H9 (cell line): ENCODE data around the gene DPM1. TPM values are rescaled to one million over a fixed set of nuclear protein-coding genes. Genes with fewer than 3 reads are reported as not detected.

ENCODE experiments used
- DNase-seq: peaks from one replicate; pipeline ENCODE4 v3.0.0-alpha.2; 2017
- H2AFZ ChIP-seq: one replicate; pipeline ENCODE4 v1.6.1; 2013; ENCODE audit warnings: mild to moderate bottlenecking, low read length, control low read depth, moderate library complexity
- H2AK5ac ChIP-seq: 2 replicates; pipeline ENCODE4 v1.6.1; 2013; ENCODE audit warnings: low read length, control low read depth, mixed read lengths; ENCODE audit not compliant: insufficient read length
- H2BK120ac ChIP-seq: one replicate; pipeline ENCODE4 v1.6.1; 2013; ENCODE audit warnings: low read depth, mild to moderate bottlenecking, low read length, control low read depth, inconsistent platforms; ENCODE audit not compliant: poor library complexity, severe bottlenecking
- H2BK12ac ChIP-seq: 2 replicates; pipeline ENCODE4 v1.6.1; 2013; ENCODE audit warnings: low read length, control low read depth, mixed read lengths, low read depth; ENCODE audit not compliant: insufficient read length
- H2BK15ac ChIP-seq: 2 replicates; pipeline ENCODE4 v1.6.1; 2013; ENCODE audit warnings: low read depth, low read length, control low read depth
- H2BK20ac ChIP-seq: one replicate; pipeline ENCODE4 v1.6.1; 2013; ENCODE audit warnings: low read depth, mild to moderate bottlenecking, low read length, control low read depth, inconsistent platforms; ENCODE audit not compliant: poor library complexity, severe bottlenecking
- H2BK5ac ChIP-seq: 2 replicates; pipeline ENCODE4 v1.6.1; 2013; ENCODE audit warnings: low read length, control low read depth, mixed read lengths; ENCODE audit not compliant: insufficient read length
- H3K14ac ChIP-seq: 2 replicates; pipeline ENCODE4 v1.6.1; 2013; ENCODE audit warnings: low read length, control low read depth; ENCODE audit not compliant: insufficient read depth
- H3K18ac ChIP-seq: 2 replicates; pipeline ENCODE4 v1.6.1; 2013; ENCODE audit warnings: low read depth, mild to moderate bottlenecking, mixed read lengths, low read length, control low read depth; ENCODE audit not compliant: insufficient read length
- H3K23ac ChIP-seq: 2 replicates; pipeline ENCODE4 v1.6.1; 2013; ENCODE audit warnings: low read length, control low read depth, mixed read lengths, low read depth; ENCODE audit not compliant: insufficient read length
- H3K23me2 ChIP-seq: 2 replicates; pipeline ENCODE4 v1.6.1; 2013; ENCODE audit warnings: low read depth, mild to moderate bottlenecking, mixed read lengths, low read length, control low read depth; ENCODE audit not compliant: insufficient read length, poor library complexity, severe bottlenecking
- H3K27ac ChIP-seq: 2 replicates; pipeline ENCODE4 v1.5.1; 2013; ENCODE audit warnings: low read length, control low read depth, mixed read lengths, low read depth; ENCODE audit not compliant: insufficient read length
- H3K27me3 ChIP-seq: 2 replicates; pipeline ENCODE4 v1.6.1; 2013; ENCODE audit warnings: low read length, control low read depth, inconsistent platforms; ENCODE audit not compliant: insufficient read depth
- H3K4ac ChIP-seq: 2 replicates; pipeline ENCODE4 v1.6.1; 2013; ENCODE audit warnings: low read depth, mild to moderate bottlenecking, control low read depth, inconsistent platforms, low read length, moderate library complexity
- H3K4me1 ChIP-seq: 2 replicates; pipeline ENCODE4 v1.6.1; 2013; ENCODE audit warnings: low read length, control low read depth, inconsistent platforms; ENCODE audit not compliant: insufficient read depth
- H3K4me2 ChIP-seq: 2 replicates; pipeline ENCODE4 v1.6.1; 2013; ENCODE audit warnings: low read length, control low read depth, mixed read lengths; ENCODE audit not compliant: insufficient read length, insufficient read depth
- H3K56ac ChIP-seq: 2 replicates; pipeline ENCODE4 v1.6.1; 2013; ENCODE audit warnings: low read depth, mild to moderate bottlenecking, mixed read lengths, low read length, control low read depth; ENCODE audit not compliant: insufficient read length
- H3K79me1 ChIP-seq: 2 replicates; pipeline ENCODE4 v1.6.1; 2013; ENCODE audit warnings: low read depth, mild to moderate bottlenecking, moderate library complexity, low read length, control low read depth, inconsistent platforms; ENCODE audit not compliant: insufficient read depth, poor library complexity, severe bottlenecking
- H3K79me2 ChIP-seq: 2 replicates; pipeline ENCODE4 v1.6.1; 2013; ENCODE audit warnings: low read length, control low read depth, inconsistent platforms; ENCODE audit not compliant: insufficient read depth
- H3K9ac ChIP-seq: 2 replicates; pipeline ENCODE4 v1.6.1; 2013; ENCODE audit warnings: low read length, control low read depth, mixed read lengths; ENCODE audit not compliant: insufficient read length; ENCODE audit errors: extremely low read depth
- H3K9me3 ChIP-seq: one replicate; pipeline ENCODE4 v1.6.1; 2013; ENCODE audit warnings: low read depth, low read length, inconsistent platforms; ENCODE audit not compliant: control insufficient read depth
- H3T11ph ChIP-seq: one replicate; pipeline ENCODE4 v1.6.1; 2013; ENCODE audit warnings: mild to moderate bottlenecking, low read length, control low read depth, inconsistent platforms
- H4K20me1 ChIP-seq: one replicate; pipeline ENCODE4 v1.6.1; 2013; ENCODE audit not compliant: control insufficient read depth, insufficient read length, insufficient read depth
- H4K5ac ChIP-seq: 2 replicates; pipeline ENCODE4 v1.6.1; 2013; ENCODE audit warnings: low read depth, mild to moderate bottlenecking, mixed read lengths, low read length, control low read depth; ENCODE audit not compliant: insufficient read length
- H4K8ac ChIP-seq: replicated peaks from 2 replicates; pipeline ENCODE4 v1.6.1; 2013; ENCODE audit warnings: low read length, control low read depth, mixed read lengths, low read depth; ENCODE audit not compliant: insufficient read length
- H4K91ac ChIP-seq: 2 replicates; pipeline ENCODE4 v1.6.1; 2013; ENCODE audit warnings: low read depth, mild to moderate bottlenecking, moderate library complexity, mixed read lengths, low read length, control low read depth; ENCODE audit not compliant: insufficient read length
- H3K27ac Mint-ChIP-seq, 3 experiments: 2 replicates in 2 of 3; 3 replicates in 1 of 3; pipeline ENCODE4 v1.8.0; 2020 to 2021; ENCODE audit warnings: mixed read lengths in 3 of 3, mild to moderate bottlenecking in 1 of 3, moderate library complexity in 1 of 3
- H3K27me3 Mint-ChIP-seq: 2 replicates; pipeline ENCODE4 v1.8.0; 2021; ENCODE audit warnings: low read depth, mild to moderate bottlenecking, moderate library complexity, mixed read lengths
- H3K36me3 Mint-ChIP-seq, 3 experiments: 2 replicates in 2 of 3; 3 replicates in 1 of 3; pipeline ENCODE4 v1.8.0; 2020 to 2021; ENCODE audit warnings: low read depth in 3 of 3, mixed read lengths in 3 of 3; ENCODE audit not compliant: insufficient read depth in 1 of 3
- H3K4me1 Mint-ChIP-seq, 2 experiments: 2 replicates each; pipeline ENCODE4 v1.8.0; 2020; ENCODE audit warnings: mixed read lengths in 2 of 2
- H3K4me3 Mint-ChIP-seq, 2 experiments: 2 replicates in 1 of 2; 3 replicates in 1 of 2; pipeline ENCODE4 v1.8.0; 2020 to 2021; ENCODE audit warnings: mild to moderate bottlenecking in 2 of 2, mixed read lengths in 2 of 2, moderate library complexity in 1 of 2
- H3K9me3 Mint-ChIP-seq, 2 experiments: 2 replicates in 1 of 2; 3 replicates in 1 of 2; pipeline ENCODE4 v1.8.0; 2020; ENCODE audit warnings: mild to moderate bottlenecking in 2 of 2, mixed read lengths in 2 of 2, moderate library complexity in 1 of 2
- WGBS: extraction: QIAGEN DNeasy Blood & Tissue Kit; methylation state at CpG from one replicate; pipeline ENCODE4 v1.1.7; 2013; ENCODE audit warnings: missing lambda C conversion rate, low lambda C conversion rate, mixed read lengths; ENCODE audit not compliant: insufficient read length; ENCODE audit errors: extremely low coverage; 5-methylcytosine and 5-hydroxymethylcytosine counted together
- total RNA-seq: library from RNA; stranded (reverse); gene quantifications from 2 replicates; pipeline ENCODE4 v1.2.1, GENCODE V29; 2021
- TF ChIP-seq, protein P1 (sequence below): fragments of 200-600 bp; sonication (generic); conservative IDR thresholded peaks from 3 replicates; pipeline ENCODE4 v1.8.0; 2021; ENCODE audit warnings: antibody characterized with exemption, mild to moderate bottlenecking

Gene DPM1
- total RNA-seq, 1 experiment from 2014 or later, result 64.0 TPM

DNA sequence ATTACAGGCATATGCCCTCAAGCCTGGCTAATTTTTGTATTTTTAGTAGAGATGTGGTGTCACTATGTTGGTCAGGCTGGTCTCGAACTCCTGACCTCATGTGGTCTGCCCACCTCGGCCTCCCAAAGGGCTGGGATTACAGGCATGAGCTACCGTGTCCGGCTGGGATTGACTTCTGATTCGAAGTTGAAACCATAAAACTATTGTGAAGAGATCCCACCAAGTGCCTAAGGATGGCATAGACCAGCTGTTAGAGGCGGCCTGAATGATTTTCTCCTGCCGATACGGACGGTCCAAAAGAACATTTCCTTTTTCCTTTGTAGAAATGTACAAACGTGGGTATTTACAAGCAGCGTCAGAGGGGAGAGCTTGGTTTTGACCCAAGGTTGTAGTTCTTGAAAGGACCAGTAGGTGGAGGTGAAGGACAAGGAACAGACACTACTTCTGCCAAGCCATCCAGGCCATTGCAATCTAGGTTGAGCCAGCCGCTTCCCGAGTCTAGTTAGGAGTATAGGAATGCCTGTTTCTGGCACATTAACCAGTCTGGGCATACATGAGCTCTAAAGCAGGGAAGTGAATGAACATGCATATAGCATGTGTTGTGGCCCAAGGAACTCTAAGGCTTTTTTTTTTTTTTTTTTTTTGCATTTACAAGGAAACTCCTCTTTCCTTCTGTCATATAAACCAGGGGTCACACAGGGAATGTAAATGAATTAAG, 29.3 kb upstream of the DPM1 start:
- no peak overlapping the region for H2BK120ac ChIP-seq
- no peak overlapping the region for H3T11ph ChIP-seq
- TF ChIP-seq, protein P1, sequence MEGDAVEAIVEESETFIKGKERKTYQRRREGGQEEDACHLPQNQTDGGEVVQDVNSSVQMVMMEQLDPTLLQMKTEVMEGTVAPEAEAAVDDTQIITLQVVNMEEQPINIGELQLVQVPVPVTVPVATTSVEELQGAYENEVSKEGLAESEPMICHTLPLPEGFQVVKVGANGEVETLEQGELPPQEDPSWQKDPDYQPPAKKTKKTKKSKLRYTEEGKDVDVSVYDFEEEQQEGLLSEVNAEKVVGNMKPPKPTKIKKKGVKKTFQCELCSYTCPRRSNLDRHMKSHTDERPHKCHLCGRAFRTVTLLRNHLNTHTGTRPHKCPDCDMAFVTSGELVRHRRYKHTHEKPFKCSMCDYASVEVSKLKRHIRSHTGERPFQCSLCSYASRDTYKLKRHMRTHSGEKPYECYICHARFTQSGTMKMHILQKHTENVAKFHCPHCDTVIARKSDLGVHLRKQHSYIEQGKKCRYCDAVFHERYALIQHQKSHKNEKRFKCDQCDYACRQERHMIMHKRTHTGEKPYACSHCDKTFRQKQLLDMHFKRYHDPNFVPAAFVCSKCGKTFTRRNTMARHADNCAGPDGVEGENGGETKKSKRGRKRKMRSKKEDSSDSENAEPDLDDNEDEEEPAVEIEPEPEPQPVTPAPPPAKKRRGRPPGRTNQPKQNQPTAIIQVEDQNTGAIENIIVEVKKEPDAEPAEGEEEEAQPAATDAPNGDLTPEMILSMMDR, result peak; percentile 87
- no peaks in the 10 kb centered on the region for H3K36me3 Mint-ChIP-seq
- H4K5ac ChIP-seq, result no peak overlapping the region
- no peak overlapping the region for H4K8ac ChIP-seq
- no peaks in the 10 kb centered on the region for H3K9me3 ChIP-seq
- no peak overlapping the region for H2AK5ac ChIP-seq
- H3K4ac ChIP-seq, result no peak overlapping the region
- no peak overlapping the region for H3K56ac ChIP-seq
- H3K27ac Mint-ChIP-seq, result no peak overlapping the region
- no peaks in the 10 kb centered on the region for H4K20me1 ChIP-seq
- peak; percentile 81 for DNase-seq
- H2AFZ ChIP-seq, result no peak overlapping the region
- H3K27ac ChIP-seq, result no peak overlapping the region
- H3K23me2 ChIP-seq, result no peaks in the 10 kb centered on the region
- H3K27me3 ChIP-seq, result no peaks in the 10 kb centered on the region
- no peak overlapping the region for H3K4me2 ChIP-seq
- no peaks in the 10 kb centered on the region for H3K79me2 ChIP-seq
- H2BK20ac ChIP-seq, result no peak overlapping the region
- no peak overlapping the region for H2BK15ac ChIP-seq
- H4K91ac ChIP-seq, result no peak overlapping the region
- H3K14ac ChIP-seq, result no peak overlapping the region
- H3K18ac ChIP-seq, result no peak overlapping the region
- H3K23ac ChIP-seq, result no peak overlapping the region
- H2BK12ac ChIP-seq, result no peak overlapping the region
- no peak overlapping the region for H2BK5ac ChIP-seq
- no CpG with 5 or more reads among the region's 13 CpGs for WGBS
- H3K4me1 ChIP-seq, result no peaks in the 10 kb centered on the region
- peaks cover 26 to 30% of the 10 kb centered on the region in 2 experiments for H3K4me1 Mint-ChIP-seq
- no peaks in the 10 kb centered on the region for H3K9me3 Mint-ChIP-seq
- no peak overlapping the region for H3K4me3 Mint-ChIP-seq
- H3K79me1 ChIP-seq, result no peaks in the 10 kb centered on the region
- H3K27me3 Mint-ChIP-seq, result peaks cover 6% of the 10 kb centered on the region
- H3K9ac ChIP-seq, result no peak overlapping the region
